Measurements from ENCODE around the gene TOP1.
A peak's percentile ranks its signal among the peaks of the same experiment; 100 is the strongest.

Gene TOP1

GRCh38 chr20:41028359-41029149, at the start of gene TOP1:
TOP1 (plus strand) TSS chr20:41028822; CDS start chr20:41029068, 246 bp downstream.
- peak; percentile 99 to 100 for DNase-seq (ENCODE audit: low read depth in 2 of 2)

GRCh38 chr20:40979247-40979646, 49.4 kb upstream of the TOP1 start:
- DNase-seq (ENCODE audit: low read depth in 2 of 2): no peak

- no peak for DNase-seq (ENCODE audit: low read depth in 2 of 2)
These were observed 48.4 kb upstream of the TOP1 start for GRCh38 chr20:40980106-40980827.

- DNase-seq (ENCODE audit: low read depth in 2 of 2): no peak
These were observed 47.8 kb upstream of the TOP1 start for GRCh38 chr20:40980828-40981310.

- DNase-seq (ENCODE audit: low read depth in 2 of 2): no peak
These were observed 46.0 kb upstream of the TOP1 start for GRCh38 chr20:40982415-40983145.

- DNase-seq (ENCODE audit: low read depth in 2 of 2): no peak
These were observed 44.7 kb upstream of the TOP1 start for GRCh38 chr20:40983898-40984297.

GRCh38 chr20:40984496-40984895, 44.1 kb upstream of the TOP1 start:
- DNase-seq (ENCODE audit: low read depth in 2 of 2): no peak

- no peak for DNase-seq (ENCODE audit: low read depth in 2 of 2)
These were observed 41.8 kb upstream of the TOP1 start for GRCh38 chr20:40986774-40987173.

GRCh38 chr20:40990542-40991120, 38.0 kb upstream of the TOP1 start:
- DNase-seq (ENCODE audit: low read depth in 2 of 2): peak; percentile 56 to 69

GRCh38 chr20:40991181-40991889, 37.3 kb upstream of the TOP1 start:
- no peak for DNase-seq (ENCODE audit: low read depth in 2 of 2)

GRCh38 chr20:40992349-40993113, 36.1 kb upstream of the TOP1 start:
- no peak for DNase-seq (ENCODE audit: low read depth in 2 of 2)

- DNase-seq (ENCODE audit: low read depth in 2 of 2): no peak
These were observed 34.7 kb upstream of the TOP1 start for GRCh38 chr20:40993794-40994540.

- no peak for DNase-seq (ENCODE audit: low read depth in 2 of 2)
These were observed 32.3 kb upstream of the TOP1 start for GRCh38 chr20:40996326-40996725.

GRCh38 chr20:40997116-40997515, 31.5 kb upstream of the TOP1 start:
- DNase-seq (ENCODE audit: low read depth in 2 of 2): no peak

- no peak for DNase-seq (ENCODE audit: low read depth in 2 of 2)
These were observed 28.8 kb upstream of the TOP1 start for GRCh38 chr20:40999841-41000240.

- DNase-seq (ENCODE audit: low read depth in 2 of 2): no peak
These were observed 28.0 kb upstream of the TOP1 start for GRCh38 chr20:41000628-41001027.

- no peak for DNase-seq (ENCODE audit: low read depth in 2 of 2)
These were observed 27.1 kb upstream of the TOP1 start for GRCh38 chr20:41001497-41001896.

- no peak for DNase-seq (ENCODE audit: low read depth in 2 of 2)
These were observed 25.8 kb upstream of the TOP1 start for GRCh38 chr20:41002842-41003142.

- DNase-seq (ENCODE audit: low read depth in 2 of 2): peak; percentile 47 to 71
These were observed 25.3 kb upstream of the TOP1 start for GRCh38 chr20:41003143-41003935.

Measured in stimulated activated CD4-positive, alpha-beta T cell treated with anti-CD3 and anti-CD28 coated beads, Interleukin-4, amount 100 ng/mL, for 48 hours (primary cell).